Heart left ventricle (tissue), 16 donors: ENCODE measurements around the gene RPLP2. TPM values are rescaled to one million over a fixed set of nuclear protein-coding genes. Genes with fewer than 3 reads are reported as not detected.

ENCODE experiments used
- ATAC-seq, 4 donors: fragments of 200-7000 bp; cut with Tn5 transposase; one replicate each; pipeline ENCODE4 v1.9.1; 2020 to 2022; ENCODE audit warnings: moderate library complexity in 4 of 4, mild to moderate bottlenecking in 3 of 4, moderate number of reproducible peaks in 1 of 4
- DNase-seq, 5 donors: peaks; one replicate each; pipeline ENCODE4 v3.0.0-alpha.2; 2020
- H3K27ac ChIP-seq, 12 donors: fragments of 200-600 bp; sonication (generic) in 4 of 12; one replicate each; pipeline versions ENCODE4 v1.5.0 to v1.8.0; 2016 to 2022; ENCODE audit warnings: mild to moderate bottlenecking in 2 of 12
- H3K27me3 ChIP-seq, 9 donors: fragments of 200-600 bp; sonication (generic) in 2 of 9; one replicate each; pipeline versions ENCODE4 v1.5.1 to v1.8.0; 2016 to 2022; ENCODE audit warnings: mild to moderate bottlenecking in 3 of 9
- H3K36me3 ChIP-seq, 9 donors: fragments of 200-600 bp; sonication (generic) in 2 of 9; one replicate each; pipeline versions ENCODE4 v1.5.0 to v1.8.0; 2018 to 2022; ENCODE audit warnings: mild to moderate bottlenecking in 2 of 9
- H3K4me1 ChIP-seq, 12 donors: fragments of 200-600 bp; sonication (generic) in 4 of 12; one replicate each; pipeline versions ENCODE4 v1.5.0 to v1.8.0; 2016 to 2022; ENCODE audit warnings: mild to moderate bottlenecking in 3 of 12
- H3K4me3 ChIP-seq, 12 donors: fragments of 200-600 bp; sonication (generic) in 4 of 12; one replicate each; pipeline versions ENCODE4 v1.5.0 to v1.8.0; 2017 to 2022; ENCODE audit warnings: mild to moderate bottlenecking in 9 of 12, moderate library complexity in 4 of 12
- H3K9me3 ChIP-seq, 12 donors: fragments of 200-600 bp; sonication (generic) in 4 of 12; one replicate each; pipeline versions ENCODE4 v1.5.0 to v1.8.0; 2016 to 2022; ENCODE audit warnings: mild to moderate bottlenecking in 1 of 12
- POLR2A ChIP-seq, 2 donors: fragments of 450-650 bp; IDR thresholded peaks; one replicate each; pipeline ENCODE4 v1.6.1; 2017; ENCODE audit warnings: antibody characterized with exemption in 2 of 2, mild to moderate bottlenecking in 2 of 2, moderate library complexity in 2 of 2
- WGBS, 4 donors: extraction: QIAGEN DNeasy Blood & Tissue Kit in 2 of 4; methylation state at CpG; one replicate each; pipeline versions ENCODE4 v1.1.5 to v1.1.7; 2013 to 2018; 5-methylcytosine and 5-hydroxymethylcytosine counted together
- intact Hi-C, 10 donors: fragments of 100-400 bp; cut with DNase I; formaldehyde crosslinking; loops; one replicate each; pipeline versions ENCODE4 v1.11.1 to v1.14.2; 2022
- polyA plus RNA-seq, 2 donors: library from polyadenylated mRNA; stranded (reverse); fragments of 200-250 nt; gene quantifications; one replicate each; pipeline ENCODE4 v1.2.3, GENCODE V29; 2013
- total RNA-seq, 9 donors: library from RNA; depleted of rRNA in 2 of 9; stranded (reverse); fragments of >200 nt in 2 of 9; fragmentation: NEBNext Ultra II Directional in 3 of 9; extraction: Animal tissue kit (Norgen Biotek cat#: 25700) in 3 of 9; gene quantifications; one replicate each; pipeline versions ENCODE4 v1.1.0 to v1.2.4, GENCODE V29; 2016 to 2023
- TF ChIP-seq, protein P1 (sequence below), 12 donors: fragments of 200-600 bp; sonication (generic) in 4 of 12; IDR thresholded peaks; one replicate each; pipeline versions ENCODE4 v1.5.0 to v1.8.0; 2018 to 2022; ENCODE audit warnings: antibody characterized with exemption in 12 of 12, mild to moderate bottlenecking in 5 of 12
- donor health status: ischemic (EF 13 %, LVEDD 7.1; RV severe dilation, severe dysfunction).
- donor health status: healthy with polysubstance abuse.
- donor health status: DM: no; HTN: yes; CAD: no.
- donor health status: DM: no; HTN: no; CAD: no.
- donor health status: ischemic (EF 25% LVEDD 6.9; RV normal size, moderate dysfunction).
- donor health status: ischemic (EF 25% LVEDD 5.7; RV mildly dilated, moderate dysfunction).
- donor health status: healthy.
- donor health status: DM: yes; HTN: yes; CAD: no.
- donor health status: ischemic (EF 35%, LVEDD 5.7; RV mildly dilated, moderate dysfunction).
- donor health status: nonischemic (EF 11% LVEDD 7.7; RV severe dilation, severe dysfunction).
- donor health status: DM: yes; HTN: yes; CAD: no.
- donor health status: PGD.
- donor health status: ischemic (EF 29% LVEDD 5.4; RV normal size, mild dysfunction).
- donor health status: nonischemic (EF 23%, LVEDD 6.1; RV moderate dilation, normal function).

Gene RPLP2
- total and polyA plus RNA-seq, 11 donors = 236 to 1,652 (median 969) TPM

- no peak for ATAC-seq
- peaks cover 10 to 69% (median 51%) of the 10 kb centered on the region in 12 donors for H3K4me1 ChIP-seq
- WGBS, 4 donors = 89 to 91% (median 90%) methylated on average over 43 to 53 of the region's 53 CpGs
- H3K27me3 ChIP-seq = peaks cover 0 to 8% (median 0%) of the 10 kb centered on the region in 9 donors
- H3K9me3 ChIP-seq = no peaks in the 10 kb centered on the region
- no peak for DNase-seq
- peak overlapping the region in 1 of 12 donors; percentile 91 for H3K27ac ChIP-seq
- intact Hi-C loops = no loop called here
- no peak overlapping the region for H3K4me3 ChIP-seq
- no peak for TF ChIP-seq POLR2A (IDR thresholded peaks at IDR 0.05)
- TF ChIP-seq, protein P1, sequence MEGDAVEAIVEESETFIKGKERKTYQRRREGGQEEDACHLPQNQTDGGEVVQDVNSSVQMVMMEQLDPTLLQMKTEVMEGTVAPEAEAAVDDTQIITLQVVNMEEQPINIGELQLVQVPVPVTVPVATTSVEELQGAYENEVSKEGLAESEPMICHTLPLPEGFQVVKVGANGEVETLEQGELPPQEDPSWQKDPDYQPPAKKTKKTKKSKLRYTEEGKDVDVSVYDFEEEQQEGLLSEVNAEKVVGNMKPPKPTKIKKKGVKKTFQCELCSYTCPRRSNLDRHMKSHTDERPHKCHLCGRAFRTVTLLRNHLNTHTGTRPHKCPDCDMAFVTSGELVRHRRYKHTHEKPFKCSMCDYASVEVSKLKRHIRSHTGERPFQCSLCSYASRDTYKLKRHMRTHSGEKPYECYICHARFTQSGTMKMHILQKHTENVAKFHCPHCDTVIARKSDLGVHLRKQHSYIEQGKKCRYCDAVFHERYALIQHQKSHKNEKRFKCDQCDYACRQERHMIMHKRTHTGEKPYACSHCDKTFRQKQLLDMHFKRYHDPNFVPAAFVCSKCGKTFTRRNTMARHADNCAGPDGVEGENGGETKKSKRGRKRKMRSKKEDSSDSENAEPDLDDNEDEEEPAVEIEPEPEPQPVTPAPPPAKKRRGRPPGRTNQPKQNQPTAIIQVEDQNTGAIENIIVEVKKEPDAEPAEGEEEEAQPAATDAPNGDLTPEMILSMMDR (IDR thresholded peaks at IDR 0.05) = no peak
- peaks cover 0 to 43% (median 30%) of the 10 kb centered on the region in 9 donors for H3K36me3 ChIP-seq
These were observed 13.9 kb downstream of the RPLP2 start for GRCh38 chr11:823441-824291.

DNA sequence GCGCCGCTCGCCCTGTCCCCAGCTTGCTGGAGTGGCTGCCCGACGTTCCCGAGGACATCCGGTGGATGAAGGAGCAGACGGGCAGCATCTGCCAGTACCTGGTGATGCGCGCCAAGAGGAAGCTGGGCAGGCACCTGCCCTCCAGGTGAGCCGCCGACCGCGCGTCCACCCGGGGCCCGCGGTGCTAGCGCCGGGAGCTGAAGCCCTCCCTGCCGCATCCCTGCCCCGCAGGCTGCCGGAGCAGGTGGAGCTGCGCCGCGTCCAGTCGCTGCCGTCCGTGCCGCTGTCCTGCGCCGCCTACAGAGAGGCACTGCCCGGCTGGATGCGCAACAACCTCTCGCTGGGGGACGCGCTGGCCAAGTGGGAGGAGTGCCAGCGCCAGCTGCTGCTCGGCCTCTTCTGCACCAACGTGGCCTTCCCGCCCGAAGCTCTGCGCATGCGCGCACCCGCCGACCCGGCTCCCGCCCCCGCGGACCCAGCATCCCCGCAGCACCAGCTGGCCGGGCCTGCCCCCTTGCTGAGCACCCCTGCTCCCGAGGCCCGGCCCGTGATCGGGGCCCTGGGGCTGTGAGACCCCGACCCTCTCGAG is 14.6 kb downstream of the RPLP2 start:
- Histone ChIP-seq H3K36me3 (peaks cover 0 to 43% (median 30%) of the 10 kb centered on the region in 9 donors), H3K9me3 (no peaks in the 10 kb centered on the region), H3K4me1 (peaks cover 10 to 70% (median 54%) of the 10 kb centered on the region in 12 donors), H3K27ac (no peak overlapping the region), H3K27me3 (peaks cover 0 to 9% (median 0%) of the 10 kb centered on the region in 9 donors), H3K4me3 (no peak overlapping the region)
- intact Hi-C loops = no loop called here
- DNase-seq (no peak), ATAC-seq (no peak)
- TF ChIP-seq, protein P1 (IDR thresholded peaks at IDR 0.05) = no peak
- TF ChIP-seq POLR2A (IDR thresholded peaks at IDR 0.05) = no peak
- WGBS, 4 donors = 79 to 85% (median 83%) methylated on average over 46 to 59 of the region's 59 CpGs

GRCh38 chr11:824942-825341 is 15.2 kb downstream of the RPLP2 start:
- WGBS, 4 donors = 84 to 93% (median 86%) methylated on average over 10 to 11 of the region's 11 CpGs
- H3K27ac ChIP-seq = no peak overlapping the region
- H3K36me3 ChIP-seq = peaks cover 0 to 43% (median 30%) of the 10 kb centered on the region in 9 donors
- peaks cover 10 to 76% (median 59%) of the 10 kb centered on the region in 12 donors for H3K4me1 ChIP-seq
- intact Hi-C loops = no loop called here
- no peak for TF ChIP-seq POLR2A (IDR thresholded peaks at IDR 0.05)
- TF ChIP-seq, protein P1 (IDR thresholded peaks at IDR 0.05) = no peak
- DNase-seq (no peak), ATAC-seq (no peak)
- no peaks in the 10 kb centered on the region for H3K9me3 ChIP-seq
- no peak overlapping the region for H3K4me3 ChIP-seq
- H3K27me3 ChIP-seq = peaks cover 0 to 14% (median 0%) of the 10 kb centered on the region in 9 donors
